Measurements from ENCODE around the gene NACC2.
"Not testable (repeated sequence)": the region's sequence is repeated elsewhere in the genome, so short reads cannot be mapped to it uniquely, and the experiment has no call there.

Gene NACC2

GRCh38 chr9:136048560-136049411, 46.3 kb downstream of the NACC2 start:
- no peak for DNase-seq (ENCODE audit: low read depth, low spot score)
- no peak overlapping the region for H3K27ac ChIP-seq

DNA sequence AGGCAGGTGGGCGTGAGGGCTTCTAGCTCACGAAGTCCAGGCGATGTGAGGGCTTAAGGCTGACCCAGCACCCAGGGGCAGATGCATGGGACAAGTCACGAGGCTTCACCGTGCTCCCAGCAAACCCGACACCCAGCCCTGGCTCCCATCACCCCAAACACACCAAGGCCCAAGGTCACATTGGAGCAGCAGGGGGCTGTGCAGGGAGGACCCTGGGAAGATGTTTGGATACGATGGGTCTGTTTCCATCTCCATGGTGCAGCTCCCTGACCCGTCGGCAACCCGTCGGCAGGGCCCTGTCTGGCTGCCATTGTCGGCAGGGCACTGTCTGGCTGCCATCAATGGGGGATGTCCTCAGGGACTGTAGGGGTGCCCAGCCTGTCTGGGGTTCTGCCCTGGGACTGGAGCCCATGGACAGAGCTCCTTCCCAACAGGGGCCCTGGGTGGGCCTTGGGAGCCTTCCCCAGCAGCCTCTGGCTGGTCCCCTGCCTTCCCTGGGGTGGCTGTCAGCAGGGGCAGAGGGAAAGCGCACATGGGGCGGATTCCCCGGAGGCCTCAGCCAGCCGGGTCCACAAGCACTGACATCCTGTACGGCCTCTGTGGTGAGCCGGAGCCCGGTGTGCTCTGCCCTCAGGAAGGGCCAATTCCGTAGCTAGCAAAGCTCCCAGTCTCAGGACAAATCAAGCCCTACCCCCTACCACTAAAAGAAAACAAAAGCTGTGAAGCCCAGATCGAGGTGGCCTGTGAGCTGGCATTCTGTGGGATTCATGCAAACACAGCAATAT, 47.1 kb downstream of the NACC2 start:
- H3K27ac ChIP-seq, result no peak overlapping the region
- no peak for DNase-seq (ENCODE audit: low read depth, low spot score)

DNA sequence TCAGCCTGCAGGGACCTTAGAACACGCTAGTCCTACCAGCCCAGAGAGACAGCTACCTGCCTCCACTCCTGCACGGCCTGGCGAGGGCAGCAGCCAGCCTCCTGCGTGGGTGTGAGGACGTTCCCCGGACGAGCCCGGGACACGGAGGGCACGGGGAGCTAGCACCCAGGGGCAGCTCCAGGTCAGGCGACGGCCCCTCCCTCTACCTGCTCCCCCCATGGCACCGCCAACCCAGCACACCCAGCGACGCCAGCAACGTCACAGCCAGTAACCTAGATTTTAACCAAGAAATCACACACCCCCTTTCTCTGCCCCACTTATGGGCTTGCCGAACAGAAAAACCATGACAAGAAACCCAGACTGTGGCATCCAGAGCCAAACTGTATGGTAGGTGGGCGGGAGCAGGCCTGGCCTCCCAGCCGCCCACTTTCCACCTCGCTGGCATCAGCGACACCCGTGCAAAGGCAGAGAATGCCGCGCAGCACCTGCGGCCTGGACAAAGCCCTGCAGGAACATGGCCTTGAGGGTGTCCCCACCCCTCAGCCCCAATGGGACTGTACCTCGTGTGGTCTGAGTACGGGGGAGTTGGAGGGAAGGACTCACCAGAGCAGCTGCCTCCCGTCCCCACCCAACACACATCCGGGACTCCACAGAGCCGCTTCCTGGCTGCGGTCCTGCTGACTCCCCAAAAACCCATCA, 47.9 kb downstream of the NACC2 start:
- DNase-seq (ENCODE audit: low read depth, low spot score), result no peak
- no peak overlapping the region for H3K27ac ChIP-seq

DNA sequence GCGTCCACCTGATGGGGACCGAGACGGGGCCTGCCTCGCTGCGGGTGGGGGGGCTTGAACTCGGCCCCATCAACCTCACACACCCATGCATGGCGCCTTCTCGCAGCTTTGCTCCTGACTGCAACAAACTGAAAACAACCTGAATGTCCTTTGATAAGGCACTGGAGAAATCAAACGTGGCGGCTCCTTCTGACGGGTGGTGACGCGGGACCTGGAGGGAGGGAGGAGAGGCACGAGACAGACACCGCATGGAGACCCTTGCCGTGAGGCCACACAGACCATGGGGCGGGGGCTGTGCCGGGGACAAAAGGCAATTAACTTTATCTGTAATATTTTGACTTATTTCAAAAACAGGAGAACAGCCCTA, 48.6 kb downstream of the NACC2 start:
- no peak for DNase-seq (ENCODE audit: low read depth, low spot score)
- no peak overlapping the region for H3K27ac ChIP-seq

- DNase-seq (ENCODE audit: low read depth, low spot score), result no peak
- H3K27ac ChIP-seq, result no peak overlapping the region
These were observed 49.2 kb downstream of the NACC2 start for GRCh38 chr9:136045595-136046553.

- H3K27ac ChIP-seq, result no peak overlapping the region
- DNase-seq (ENCODE audit: low read depth, low spot score), result no peak
These were observed 50.0 kb downstream of the NACC2 start for GRCh38 chr9:136044971-136045594.

DNA sequence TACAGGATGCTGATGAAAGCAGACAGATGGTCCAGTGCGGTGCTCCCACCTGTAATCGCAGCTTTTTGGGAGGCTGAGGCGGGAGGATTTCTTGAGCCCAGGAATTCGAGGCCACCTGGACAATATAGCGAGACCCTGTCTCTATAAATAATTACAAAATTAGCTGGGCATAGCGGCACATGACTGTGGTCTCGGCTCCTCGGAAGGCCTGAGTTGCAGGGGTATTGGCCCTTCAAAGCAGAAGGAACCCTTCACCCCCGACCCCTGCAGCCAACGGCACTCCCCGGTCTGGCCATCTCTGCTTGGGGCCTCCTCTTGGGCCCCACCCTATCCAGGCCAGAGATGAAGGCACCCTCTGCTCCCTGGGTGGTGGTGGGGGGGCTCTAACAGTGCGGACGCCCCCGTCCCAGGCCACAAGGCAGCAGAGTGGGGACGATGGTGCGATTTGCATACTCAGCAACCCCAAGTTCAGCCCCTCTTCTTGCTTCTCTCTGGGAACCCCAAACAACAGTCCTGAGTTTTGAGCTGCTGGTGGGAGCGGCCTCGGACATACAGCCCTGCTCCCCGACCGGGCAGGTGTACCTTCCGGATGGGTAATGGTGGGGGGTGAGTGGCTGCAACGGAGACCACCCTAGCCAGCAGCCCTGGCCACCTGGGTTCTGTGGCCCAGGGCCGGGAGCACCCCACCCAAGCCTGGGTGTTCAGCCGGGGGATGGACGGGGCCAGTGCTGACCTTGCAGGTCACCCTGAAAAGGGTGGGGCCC, 50.7 kb downstream of the NACC2 start:
- no peak overlapping the region for H3K27ac ChIP-seq
- DNase-seq (ENCODE audit: low read depth, low spot score), result no peak

GRCh38 chr9:136043441-136043991, 51.6 kb downstream of the NACC2 start:
- no peak for DNase-seq (ENCODE audit: low read depth, low spot score)

DNA sequence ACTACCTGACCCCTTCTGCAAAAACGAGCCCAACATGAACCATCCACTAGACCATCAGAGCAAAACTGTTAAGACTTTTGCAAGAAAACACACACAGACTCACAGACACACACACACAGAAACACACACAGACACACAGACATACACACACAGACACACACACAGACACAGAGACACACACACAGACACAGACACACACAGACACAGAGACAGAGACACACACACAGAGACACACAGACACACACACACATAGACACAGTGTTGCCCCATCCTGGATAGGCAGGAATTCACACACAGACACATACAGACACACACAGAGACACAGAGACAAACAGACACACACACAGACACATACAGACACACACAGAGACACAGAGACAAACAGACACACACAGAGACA, 52.5 kb downstream of the NACC2 start:
- H3K27ac ChIP-seq, result no peak overlapping the region

More at GRCh38 chr9:136043441-136043991, 51.6 kb downstream of the NACC2 start:
- H3K27ac ChIP-seq, result no peak overlapping the region

DNA sequence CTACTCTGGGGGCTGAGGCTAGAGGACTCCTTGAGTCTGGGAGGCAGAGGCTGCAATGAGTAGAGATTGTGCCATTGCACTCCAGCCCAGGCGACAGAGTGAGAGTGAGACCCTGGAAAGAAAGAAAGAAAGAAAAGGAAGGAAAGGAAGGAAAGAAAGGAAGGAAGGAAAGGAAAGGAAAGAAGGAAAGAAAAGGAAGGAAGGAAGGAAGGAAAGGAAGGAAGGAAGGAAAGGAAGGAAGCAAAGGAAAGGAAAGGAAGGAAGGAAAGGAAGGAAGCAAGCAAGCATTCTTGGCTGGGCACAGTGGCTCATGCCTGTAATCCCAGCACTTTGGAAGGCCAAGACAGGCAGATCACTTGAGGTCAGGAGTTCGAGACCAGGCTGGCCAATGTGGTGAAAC, 54.2 kb downstream of the NACC2 start:
- DNase-seq (ENCODE audit: low read depth, low spot score); H3K27ac ChIP-seq: not testable (repeated sequence)

More for the DNA sequence above, 52.5 kb downstream of the NACC2 start:
- no peak for DNase-seq (ENCODE audit: low read depth, low spot score)

- DNase-seq (ENCODE audit: low read depth, low spot score), result no peak
- H3K27ac ChIP-seq, result no peak overlapping the region
These were observed 55.6 kb downstream of the NACC2 start for GRCh38 chr9:136039488-136039887.

- H3K27ac ChIP-seq, result no peak overlapping the region
- DNase-seq (ENCODE audit: low read depth, low spot score), result no peak
These were observed 58.2 kb downstream of the NACC2 start for GRCh38 chr9:136036848-136037247.

GRCh38 chr9:136036050-136036449, 59.0 kb downstream of the NACC2 start:
- H3K27ac ChIP-seq, result no peak overlapping the region
- DNase-seq (ENCODE audit: low read depth, low spot score), result no peak

DNA sequence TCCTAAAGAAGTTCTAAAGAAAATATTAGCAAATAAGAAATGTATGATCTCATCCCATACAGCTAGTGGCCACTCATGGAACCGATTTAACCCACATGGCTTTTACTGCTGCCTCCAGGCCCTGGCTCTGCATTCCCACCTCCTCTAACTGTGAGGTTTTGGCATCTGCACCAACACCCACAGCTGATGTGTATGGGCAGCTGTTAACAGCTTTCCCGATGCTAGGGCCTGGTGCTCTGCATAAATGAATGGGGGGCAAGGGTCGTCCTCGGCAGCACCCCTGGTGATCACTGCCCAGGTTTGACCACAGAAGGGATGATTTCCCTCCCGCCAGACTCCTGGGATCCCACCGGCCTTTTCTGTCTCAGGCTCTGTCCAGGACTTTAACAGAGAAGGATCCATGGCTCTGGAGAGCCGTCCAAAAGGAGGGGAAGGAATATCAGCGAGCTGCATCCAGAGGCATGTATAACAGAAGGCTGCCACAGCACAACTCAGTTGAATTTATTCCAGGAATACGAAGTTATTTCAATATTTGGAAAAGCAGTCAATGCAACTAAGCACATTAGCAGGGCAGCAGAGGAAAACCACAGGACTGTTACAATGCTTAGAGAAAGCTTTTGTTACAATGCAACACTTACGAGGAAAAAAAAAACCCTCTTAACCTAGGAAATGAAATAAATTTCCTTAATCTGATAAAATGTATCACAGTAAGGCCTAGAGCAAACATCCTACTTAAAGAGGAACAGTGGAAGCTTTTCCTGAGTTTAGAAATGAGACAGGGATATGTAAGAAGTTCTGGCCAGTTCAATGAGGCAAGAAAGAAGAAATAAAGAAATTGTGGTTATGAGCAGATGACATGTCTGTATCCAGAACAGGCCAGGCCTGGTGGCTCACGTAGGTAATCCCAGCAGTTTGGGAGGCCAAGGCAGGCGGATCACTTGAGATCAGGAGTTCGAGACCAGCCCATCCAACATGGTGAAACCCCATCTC, 63.1 kb downstream of the NACC2 start:
- no peak for DNase-seq (ENCODE audit: low read depth, low spot score)

GRCh38 chr9:136031094-136031493, 64.0 kb downstream of the NACC2 start:
- no peak overlapping the region for H3K27ac ChIP-seq
- no peak for DNase-seq (ENCODE audit: low read depth, low spot score)

More for the DNA sequence above, 63.1 kb downstream of the NACC2 start:
- no peak overlapping the region for H3K27ac ChIP-seq

DNA sequence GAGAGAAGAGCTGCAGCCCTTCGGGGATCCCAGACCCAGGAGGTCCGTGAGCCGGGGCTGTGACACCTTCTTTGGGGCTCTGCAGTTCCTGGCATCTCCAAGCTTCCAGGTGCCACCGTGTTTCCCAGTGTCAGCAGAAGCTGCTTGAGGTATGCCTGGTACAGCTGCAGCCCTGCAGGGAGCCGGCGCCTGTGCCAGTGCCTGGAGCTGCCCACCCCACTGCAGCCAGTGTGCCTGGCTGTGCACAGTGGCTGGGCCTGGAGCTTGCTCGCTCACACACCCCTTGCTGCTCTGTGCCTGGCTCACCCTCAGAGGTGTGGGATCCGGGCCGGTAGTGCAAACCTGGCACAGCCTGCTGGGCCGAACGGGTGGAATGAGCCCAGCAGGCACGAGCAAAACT, 65.5 kb downstream of the NACC2 start:
- H3K27ac ChIP-seq, result no peak overlapping the region
- DNase-seq (ENCODE audit: low read depth, low spot score), result no peak

Data from epithelial cell of prostate (primary cell).